GM12878 (cell line): ENCODE measurements around the gene SDC1. TPM values are rescaled to one million over a fixed set of nuclear protein-coding genes. Genes with fewer than 3 reads are reported as not detected.

Experiments
- ATAC-seq: fragments of 200-7000 bp; cut with Tn5 transposase; 3 replicates; pipeline ENCODE4 v1.9.1; 2020; ENCODE audit warnings: mild to moderate bottlenecking, moderate library complexity
- BruUV-seq: library from RNA; stranded (reverse); fragments of 400-500 nt; replicated peaks from 2 replicates; lab custom pipeline; 2021; lab: Mats Ljungman, UMichigan
- CTCF ChIA-PET: fragments of 300-600 bp; sonication (Branson Sonifier 250); formaldehyde crosslinking; extraction: SDS; loops from one replicate; lab custom pipeline; 2021; ENCODE audit warnings: inconsistent platforms; lab: Yijun Ruan, JAX
- POLR2A ChIA-PET: fragments of 350-600 bp; formaldehyde crosslinking; extraction: SDS; loops from one replicate; lab custom pipeline; 2021; ENCODE audit warnings: inconsistent platforms; lab: Charles Lee
- RAD21 ChIA-PET: fragments of 300-600 bp; sonication (Branson Sonifier 250); formaldehyde crosslinking; loops from one replicate; lab custom pipeline; 2023; ENCODE audit warnings: antibody characterized with exemption; ENCODE audit not compliant: unreplicated experiment; lab: Charles Lee
- SMC1A ChIA-PET: fragments of 300-600 bp; sonication (Branson Sonifier 250); formaldehyde crosslinking; loops from one replicate; lab custom pipeline; 2023; ENCODE audit not compliant: unreplicated experiment, uncharacterized antibody; lab: Charles Lee
- DNase-seq: peaks from one replicate; pipeline ENCODE4 v3.0.0-alpha.2; 2011; ENCODE audit warnings: low read depth, low spot score
- FAIRE-seq: peaks from 3 replicates; lab custom pipeline; 2011; peaks lifted over from hg19 to GRCh38; lab: Jason Lieb, UNC
- H2AFZ ChIP-seq: 2 replicates; pipeline ENCODE4 v1.6.0; 2011; ENCODE audit warnings: low read depth, low read length, control low read depth; ENCODE audit not compliant: control insufficient read depth
- H3K27ac ChIP-seq: 2 replicates; pipeline ENCODE4 v1.5.1; 2011; ENCODE audit warnings: control low read depth; ENCODE audit not compliant: control insufficient read depth, insufficient read depth
- H3K27me3 ChIP-seq, 2 experiments: replicated peaks in 1 of 2; 2 replicates each; pipeline versions ENCODE4 v1.6.0 to v1.6.1; 2011; ENCODE audit warnings: low read length in 1 of 2; ENCODE audit not compliant: control insufficient read depth in 2 of 2, insufficient read depth in 2 of 2
- H3K36me3 ChIP-seq, 2 experiments: 2 replicates each; pipeline ENCODE4 v1.5.1; 2011; ENCODE audit warnings: low read length in 1 of 2; ENCODE audit not compliant: control insufficient read depth in 2 of 2, insufficient read depth in 2 of 2
- H3K4me1 ChIP-seq: 2 replicates; pipeline ENCODE4 v1.6.1; 2011; ENCODE audit warnings: mild to moderate bottlenecking, low read length, moderate library complexity, mixed read lengths; ENCODE audit not compliant: control insufficient read depth, insufficient read depth
- H3K4me2 ChIP-seq: 2 replicates; pipeline ENCODE4 v1.6.0; 2011; ENCODE audit warnings: control low read depth; ENCODE audit not compliant: control insufficient read depth, insufficient read depth
- H3K4me3 ChIP-seq: fragments of 200-600 bp; sonication (generic); 2 replicates; pipeline ENCODE4 v1.5.1; 2016
- H3K79me2 ChIP-seq: 2 replicates; pipeline ENCODE4 v1.6.0; 2011; ENCODE audit warnings: low read length; ENCODE audit not compliant: control insufficient read depth, insufficient read depth
- H3K9ac ChIP-seq: 2 replicates; pipeline ENCODE4 v1.8.0; 2011; ENCODE audit warnings: low read length, control low read depth, mixed read lengths; ENCODE audit not compliant: control insufficient read depth, insufficient read depth
- H3K9me3 ChIP-seq: replicated peaks from 3 replicates; pipeline ENCODE4 v1.5.1; 2011; ENCODE audit warnings: mild to moderate bottlenecking, low read length; ENCODE audit not compliant: control insufficient read depth, insufficient read depth
- H4K20me1 ChIP-seq: 2 replicates; pipeline ENCODE4 v1.6.0; 2011; ENCODE audit not compliant: control insufficient read depth, insufficient read depth
- BHLHE40 ChIP-seq, 2 experiments: fragments of 450-650 bp in 1 of 2; IDR thresholded peaks; 2 replicates each; pipeline ENCODE4 v1.6.1; 2011 to 2017; ENCODE audit warnings: low read depth in 2 of 2, borderline replicate concordance in 1 of 2, improper control_type of control experiment in 1 of 2, low read length in 1 of 2, mild to moderate bottlenecking in 1 of 2
- BMI1 ChIP-seq: fragments of 450-650 bp; IDR thresholded peaks from 2 replicates; pipeline ENCODE4 v1.6.1; 2016; ENCODE audit warnings: mild to moderate bottlenecking, moderate library complexity, borderline replicate concordance
- CBX5 ChIP-seq: sonication (generic); IDR thresholded peaks from 2 replicates; pipeline ENCODE4 v1.6.1; 2016; ENCODE audit warnings: low read depth, moderate library complexity, mild to moderate bottlenecking, inconsistent platforms
- CHD2 ChIP-seq: IDR thresholded peaks from 2 replicates; pipeline ENCODE4 v1.6.1; 2011; ENCODE audit warnings: low read depth, low read length, improper control_type of control experiment, borderline replicate concordance
- E2F4 ChIP-seq: IDR thresholded peaks from 2 replicates; pipeline ENCODE4 v1.6.1; 2012; ENCODE audit warnings: low read depth, low read length, improper control_type of control experiment
- E2F8 ChIP-seq: fragments of 450-650 bp; IDR thresholded peaks from 2 replicates; pipeline ENCODE4 v1.6.1; 2018; ENCODE audit warnings: mild to moderate bottlenecking, low read depth, moderate library complexity; ENCODE audit not compliant: partially characterized antibody
- MTA3 ChIP-seq: IDR thresholded peaks from 2 replicates; pipeline ENCODE4 v1.6.1; 2012; ENCODE audit warnings: low read length, inconsistent platforms, borderline replicate concordance
- MYB ChIP-seq: fragments of 150-350 bp; IDR thresholded peaks from 2 replicates; pipeline ENCODE4 v1.6.1; 2014; ENCODE audit warnings: mild to moderate bottlenecking, low read depth, low read length, borderline replicate concordance
- MYC ChIP-seq: IDR thresholded peaks from 2 replicates; pipeline ENCODE4 v1.6.1; 2011; ENCODE audit warnings: mild to moderate bottlenecking, low read length, moderate library complexity, inconsistent platforms; ENCODE audit not compliant: insufficient read depth, insufficient replicate concordance, insufficient read length, severe bottlenecking
- NFYB ChIP-seq: IDR thresholded peaks from 2 replicates; pipeline ENCODE4 v1.6.1; 2011; ENCODE audit warnings: low read depth, mild to moderate bottlenecking, low read length, improper control_type of control experiment, moderate library complexity; ENCODE audit not compliant: insufficient read depth
- RELB ChIP-seq: fragments of 450-650 bp; IDR thresholded peaks from 2 replicates; pipeline ENCODE4 v1.6.1; 2017; ENCODE audit warnings: low read depth, mild to moderate bottlenecking, moderate library complexity
- REST ChIP-seq: IDR thresholded peaks from 2 replicates; pipeline ENCODE4 v1.6.1; 2012; ENCODE audit warnings: mild to moderate bottlenecking, low read depth, low read length
- TBL1XR1 ChIP-seq: IDR thresholded peaks from 2 replicates; pipeline ENCODE4 v1.6.1; 2012; ENCODE audit warnings: low read depth, low read length, improper control_type of control experiment
- ZNF24 ChIP-seq: fragments of 450-650 bp; IDR thresholded peaks from 2 replicates; pipeline ENCODE4 v1.6.1; 2017; ENCODE audit warnings: antibody characterized with exemption, mild to moderate bottlenecking
- ZSCAN29 ChIP-seq: fragments of 450-650 bp; IDR thresholded peaks from 2 replicates; pipeline ENCODE4 v1.6.1; 2017; ENCODE audit warnings: mild to moderate bottlenecking, moderate library complexity
- WGBS: methylation state at CpG from one replicate; pipeline ENCODE4 v1.1.6; 2016; ENCODE audit warnings: low lambda C conversion rate; ENCODE audit not compliant: insufficient replicate concordance, insufficient coverage; ENCODE audit errors: missing lambda C conversion rate; 5-methylcytosine and 5-hydroxymethylcytosine counted together
- in situ Hi-C: fragments of 300-500 bp; cut with MboI; formaldehyde crosslinking; loops from 9 replicates; pipeline ENCODE4 v1.14.3; 2018; ENCODE audit warnings: mixed read lengths
- intact Hi-C: fragments of 100-400 bp; cut with micrococcal nuclease; formaldehyde crosslinking; loops from one replicate; pipeline ENCODE4 v1.14.2; 2022; ENCODE audit not compliant: unreplicated experiment
- polyA plus RNA-seq, 11 experiments: library from polyadenylated mRNA; depleted of rRNA in 4 of 11; unstranded in 6 of 11; stranded (reverse) in 5 of 11; fragments of >200 nt; fragmentation: Nextera tagmentation in 4 of 11; fragmentation: Illumina TruSeq in 1 of 11; extraction: Ambion mirVana in 4 of 11; extraction: Trizol in 1 of 11; gene quantifications; 1 replicate in 1 of 11; 2 replicates in 10 of 11; pipeline versions ENCODE4 v1.2.1 to v1.2.3, GENCODE V29; 2011 to 2016; ENCODE audit warnings: inconsistent platforms in 2 of 11, missing spikeins in 2 of 11, low read depth in 1 of 11
- total RNA-seq, 4 experiments: library from RNA; depleted of rRNA in 3 of 4; stranded (reverse); fragments of >200 nt in 3 of 4; fragmentation: Illumina TruSeq in 1 of 4; extraction: Trizol in 1 of 4; gene quantifications; 2 replicates each; pipeline versions ENCODE4 v1.2.1 to v1.2.3, GENCODE V29; 2013 to 2021

Gene SDC1
- total and polyA plus RNA-seq, 10 of the 15 experiments (the other 5 are each of a cell fraction or from before 2014, with no cell fraction given): 0.85 to 36.8 (median 23.7) TPM

- ChIA-PET SMC1A (interaction anchor here (0.7 kb wide), 1 partner anchor 11 kb away, joined by 4 read pairs; no protein-coding TSS in a partner anchor), RAD21 (interaction anchor here (1.1 kb wide), 1 partner anchor 33 kb away, joined by 3 read pairs; no protein-coding TSS in a partner anchor), POLR2A (no interaction called here), CTCF (no interaction called here)
- H3K27ac ChIP-seq: no peak overlapping the region
- in situ Hi-C loops: no loop called here
- H4K20me1 ChIP-seq: no peaks in the 10 kb centered on the region
- H3K79me2 ChIP-seq: no peaks in the 10 kb centered on the region
- no peaks in the 10 kb centered on the region for H3K36me3 ChIP-seq
- intact Hi-C loops: no loop called here
- no peak for DNase-seq
- 39% methylated on average over 4 of the region's 4 CpGs for WGBS
- H3K4me3 ChIP-seq: no peak overlapping the region
- H3K4me1 ChIP-seq: no peaks in the 10 kb centered on the region
- ATAC-seq: no peak
- no peaks in the 10 kb centered on the region for H3K9me3 ChIP-seq
- no peaks in the 10 kb centered on the region; a peak in 1 of 4 replicates for H3K27me3 ChIP-seq
- no peak overlapping the region for H3K9ac ChIP-seq
- no peak overlapping the region for H2AFZ ChIP-seq
- no peak overlapping the region for H3K4me2 ChIP-seq
- no peak for FAIRE-seq
- BruUV-seq: no TSS peak
- TF ChIP-seq ZNF24: no peak
- no peak for TF ChIP-seq MYB
- TF ChIP-seq BHLHE40 (IDR thresholded peaks at IDR 0.05; ENCODE audit: borderline replicate concordance in 1 of 2, low read depth in 2 of 2, low read length in 1 of 2): no peak
- no peak for TF ChIP-seq RELB
- TF ChIP-seq NFYB: no peak
- no peak for TF ChIP-seq E2F4
- no peak for TF ChIP-seq CBX5
- no peak for TF ChIP-seq ZSCAN29
- TF ChIP-seq REST: no peak
- no peak for TF ChIP-seq TBL1XR1
- TF ChIP-seq BMI1: no peak
- TF ChIP-seq E2F8: no peak
- TF ChIP-seq MTA3: no peak
- no peak for TF ChIP-seq MYC
- TF ChIP-seq CHD2: no peak
Observed at GRCh38 chr2:20193185-20193584, 31.7 kb downstream of the SDC1 start.
